NCI-H2196 (cell line): ENCODE results near the gene NFU1.
A peak's percentile ranks its signal among the peaks of the same experiment; 100 is the strongest.
"Not testable (repeated sequence)": the region's sequence is repeated elsewhere in the genome, so short reads cannot be mapped to it uniquely, and the experiment has no call there.

Experiments used
- DNase-seq: peaks from one replicate; lab custom pipeline; 2025; ENCODE audit not compliant: unreplicated experiment; lab: John Stamatoyannopoulos, UW

Gene NFU1

DNA sequence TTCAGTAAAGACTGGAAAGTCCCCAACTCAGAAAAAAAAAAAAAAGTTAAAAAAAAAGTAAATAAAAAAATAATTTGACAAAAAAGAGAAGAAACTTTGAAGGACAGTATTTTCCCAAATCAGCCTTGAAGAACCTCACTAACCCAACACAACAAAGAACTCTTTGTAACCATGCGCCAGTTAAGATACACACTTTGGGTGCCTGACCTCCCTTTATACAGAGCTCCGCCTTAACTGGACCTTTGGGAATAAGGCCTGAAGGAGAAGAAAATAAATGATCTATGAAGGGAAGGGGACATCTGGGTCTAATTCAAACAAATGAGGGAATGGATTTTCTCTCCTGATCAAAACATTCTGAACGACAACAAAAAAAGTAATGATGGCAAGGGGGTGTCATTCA lies 48.0 kb downstream of the NFU1 start:
- DNase-seq = no peak

DNA sequence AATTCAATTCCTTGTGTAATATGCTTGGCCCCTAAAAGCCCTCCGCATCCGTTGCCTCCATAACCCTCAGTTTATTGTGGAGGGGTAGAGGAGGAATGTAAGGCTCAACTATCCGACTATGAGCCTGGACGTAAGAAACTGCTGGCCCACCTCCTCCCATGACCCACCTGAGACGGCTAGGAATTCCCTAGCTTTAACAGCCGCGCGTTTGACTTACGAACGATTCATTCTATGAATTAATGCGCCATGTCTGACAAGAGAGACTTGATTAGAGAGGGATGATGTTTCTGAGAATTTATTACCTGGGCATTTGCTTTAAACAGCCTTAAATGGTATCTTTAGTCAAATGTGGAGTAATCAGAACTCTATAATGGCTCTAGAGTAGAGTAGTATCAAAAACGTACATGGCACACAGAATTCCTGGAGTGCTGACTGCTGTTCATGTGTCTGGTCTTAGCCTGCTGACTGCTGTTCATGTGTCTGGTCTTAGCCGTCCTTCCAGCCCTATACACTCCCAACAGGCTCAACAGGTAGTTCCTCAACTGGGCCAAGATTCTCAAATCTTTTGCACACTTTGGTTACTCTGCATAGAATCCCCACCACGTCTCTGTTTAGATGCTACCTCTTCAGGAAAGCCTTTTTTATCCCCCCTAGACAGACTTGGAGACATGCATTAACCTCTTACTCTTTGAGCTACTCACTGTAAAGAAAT lies 49.3 kb downstream of the NFU1 start:
- no peak for DNase-seq

DNA sequence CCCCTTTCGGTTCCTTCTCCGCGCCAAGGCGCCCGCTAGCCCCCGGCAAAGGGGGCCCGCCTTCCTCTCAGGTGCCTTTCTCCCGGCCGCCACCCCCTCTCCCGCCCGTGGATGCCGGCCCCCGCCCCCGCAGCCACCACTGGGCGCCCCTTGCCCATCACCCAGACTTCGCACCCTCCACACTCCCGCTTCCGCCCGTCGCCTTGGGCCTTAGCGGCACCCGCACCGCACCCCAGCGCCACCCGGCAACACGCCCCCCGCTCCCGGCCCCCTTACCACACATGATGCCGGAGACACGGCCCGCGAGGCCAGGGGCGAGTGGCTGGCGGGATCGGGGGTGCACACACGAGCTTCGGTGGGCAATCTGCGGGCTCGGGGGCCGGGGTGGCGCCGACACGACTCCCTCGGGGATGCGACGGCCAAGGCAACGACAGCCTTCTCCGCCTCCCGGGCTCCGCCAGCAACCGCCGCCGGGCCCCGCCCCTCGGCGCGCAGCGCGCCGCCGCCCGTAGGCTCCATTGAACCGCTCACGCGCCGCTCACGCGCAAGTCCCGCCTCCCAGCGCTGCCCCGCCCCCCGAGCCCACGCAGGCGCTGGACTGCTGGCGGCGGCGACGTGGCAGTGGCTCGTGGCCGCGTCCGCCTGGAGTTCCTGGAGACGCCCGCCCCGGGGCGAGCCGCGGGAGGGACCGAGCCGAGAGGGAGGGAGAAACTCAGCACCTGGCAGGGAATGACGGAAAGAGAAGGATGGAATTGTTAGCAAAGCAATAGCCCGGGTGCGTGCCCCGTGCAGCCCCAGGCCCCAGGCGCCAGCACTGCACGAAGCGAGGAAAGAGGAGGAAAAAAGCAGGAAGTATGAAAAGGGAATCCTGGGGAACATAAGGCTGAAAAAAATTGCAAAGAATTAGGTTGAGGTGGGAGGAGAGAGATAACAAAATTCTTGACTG lies 50.2 kb downstream of the NFU1 start, which contains the start of gene GFPT1:
Gene GFPT1 (minus strand): TSS at position 439 of the 946 bp plus-strand sequence. CDS start 156 bp downstream, at position 283.
- DNase-seq = peak; percentile 82

DNA sequence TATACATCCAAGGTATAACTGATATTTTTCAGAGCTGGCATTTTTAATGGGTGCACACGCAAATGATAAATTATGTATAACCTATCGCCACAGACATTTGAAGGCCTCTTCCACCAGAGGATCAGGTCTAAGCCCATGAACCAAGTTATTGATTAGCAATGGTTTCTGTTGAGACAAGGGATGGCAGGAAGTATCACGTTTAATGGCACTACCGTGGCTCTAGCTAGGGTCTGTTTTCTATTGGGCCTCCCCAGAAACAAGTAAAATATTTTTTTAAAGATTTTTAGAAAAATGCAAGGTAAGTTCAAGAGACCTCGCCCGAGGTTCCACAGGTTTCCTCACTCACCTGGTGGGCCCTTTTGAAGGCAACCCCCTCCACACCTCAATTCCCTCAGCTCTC lies 50.9 kb downstream of the NFU1 start:
- DNase-seq = no peak

DNA sequence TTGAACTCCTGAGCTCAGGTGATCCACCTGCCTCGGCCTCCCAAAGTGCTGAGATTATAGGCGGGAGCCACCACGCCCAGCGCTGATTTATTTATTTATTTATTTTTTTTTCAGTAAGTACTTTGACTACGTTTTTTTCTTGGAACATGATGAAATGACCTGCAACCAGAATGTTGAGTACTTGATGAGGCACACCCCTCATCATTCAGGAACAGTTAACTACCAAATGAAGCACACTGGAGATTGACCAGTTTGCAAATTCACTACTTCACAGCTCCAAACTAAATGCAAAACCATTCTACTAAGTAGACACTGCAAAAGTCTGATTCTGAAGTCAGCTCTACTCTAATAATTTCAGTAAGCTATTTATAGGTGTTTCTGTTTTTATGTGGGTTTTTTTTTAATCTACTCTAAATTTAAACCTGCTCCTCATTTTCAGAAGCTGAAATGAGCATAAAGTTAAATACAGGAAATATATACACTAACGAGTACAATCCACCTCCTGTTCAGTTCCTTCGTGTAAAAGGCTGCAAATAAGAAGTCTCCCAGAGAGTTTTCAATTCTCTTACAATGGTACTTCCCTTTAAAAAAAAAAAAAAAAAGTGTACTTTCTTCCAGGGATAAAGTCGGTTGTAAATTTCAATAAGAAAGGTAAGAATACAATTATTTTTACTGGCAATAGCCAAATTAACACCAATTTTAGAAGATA lies 51.6 kb downstream of the NFU1 start:
- no peak for DNase-seq

DNA sequence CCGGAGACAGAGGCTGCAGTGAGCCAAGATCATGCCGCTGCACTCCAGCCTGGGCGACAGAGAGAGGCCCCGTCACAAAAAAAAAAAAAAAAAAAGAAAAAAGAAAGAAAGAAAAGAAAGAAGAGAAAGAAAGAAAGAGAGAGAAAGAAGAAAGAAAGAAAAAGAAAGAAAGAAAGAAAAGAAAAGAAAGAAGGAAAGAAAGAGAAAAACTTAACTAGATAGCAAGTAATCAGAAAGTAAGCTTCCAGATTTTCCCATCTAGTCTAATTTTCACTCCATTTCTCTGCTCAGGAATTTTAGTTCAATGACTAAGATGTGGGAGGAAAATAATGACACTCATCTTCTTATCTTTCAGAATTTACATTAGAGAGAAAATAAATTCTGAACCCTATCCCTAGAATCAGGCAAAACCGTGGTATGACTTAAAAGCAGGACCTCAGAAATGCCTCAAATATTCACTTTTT lies 52.6 kb downstream of the NFU1 start:
- DNase-seq = no peak

DNA sequence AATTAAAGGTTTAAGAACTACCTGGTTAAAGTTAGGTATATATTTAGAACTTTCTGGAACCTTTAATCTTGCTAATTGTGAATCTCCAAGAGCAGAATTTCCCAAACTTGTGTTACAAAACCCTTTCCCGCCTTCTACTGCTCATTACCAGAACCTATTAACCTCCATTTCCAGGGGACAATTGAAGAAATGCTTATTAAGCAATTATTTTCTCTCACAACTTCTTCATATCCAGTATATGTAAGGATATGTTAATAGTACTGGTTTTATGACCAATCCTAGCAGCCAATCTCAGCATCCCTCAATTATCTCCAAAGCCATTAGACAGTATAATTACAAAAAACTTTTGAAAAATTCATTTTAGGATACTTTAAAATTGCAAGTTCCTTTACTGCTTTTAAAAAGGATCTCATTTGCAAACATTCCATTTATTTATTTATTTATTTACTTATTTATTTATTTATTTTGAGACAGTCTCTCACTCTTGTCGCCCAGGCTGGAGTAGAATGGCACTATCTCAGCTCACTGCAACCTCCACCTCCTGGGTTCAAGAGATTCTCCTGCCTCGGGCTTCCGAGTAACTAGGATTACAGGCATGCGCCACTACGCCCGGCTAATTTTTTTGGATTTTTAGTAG lies 53.9 kb downstream of the NFU1 start:
- no peak for DNase-seq

DNA sequence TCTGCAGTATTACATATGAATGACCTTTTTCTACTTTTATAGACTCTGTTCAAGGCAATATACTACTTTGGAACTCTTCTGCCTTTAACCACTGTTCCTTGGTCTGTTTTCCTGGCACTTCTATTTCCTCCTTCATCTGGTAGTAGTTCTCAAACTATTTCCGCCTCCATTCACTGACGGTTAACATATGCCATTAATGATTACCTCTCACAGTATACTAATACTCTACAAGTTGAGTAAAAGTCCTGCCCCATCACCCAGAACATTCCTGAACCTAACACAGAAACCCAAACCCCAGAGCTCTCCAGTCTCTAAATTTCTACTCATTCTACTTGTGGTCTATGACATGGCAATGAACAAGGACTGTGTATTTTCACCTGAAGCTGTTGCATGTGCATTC lies 54.7 kb downstream of the NFU1 start:
- no peak for DNase-seq

DNA sequence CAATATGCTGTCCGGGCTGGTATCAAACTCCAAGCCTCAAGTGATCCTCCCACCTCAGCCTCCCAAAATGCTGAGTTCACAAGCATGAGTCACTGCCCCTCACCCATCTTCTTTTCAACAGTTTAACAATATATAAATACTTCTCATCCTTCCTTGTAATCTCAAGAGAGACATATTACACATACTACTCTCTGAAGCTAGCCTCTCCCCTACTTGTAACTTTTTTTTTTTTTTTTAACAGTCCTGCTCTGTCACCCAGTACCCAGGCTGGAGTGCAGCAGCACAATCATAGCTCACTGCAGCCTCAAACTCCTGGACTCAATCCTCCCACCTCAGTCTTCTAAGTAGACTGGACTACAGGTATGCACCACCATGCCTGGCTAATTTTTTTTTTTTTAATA lies 55.9 kb downstream of the NFU1 start:
- no peak for DNase-seq

DNA sequence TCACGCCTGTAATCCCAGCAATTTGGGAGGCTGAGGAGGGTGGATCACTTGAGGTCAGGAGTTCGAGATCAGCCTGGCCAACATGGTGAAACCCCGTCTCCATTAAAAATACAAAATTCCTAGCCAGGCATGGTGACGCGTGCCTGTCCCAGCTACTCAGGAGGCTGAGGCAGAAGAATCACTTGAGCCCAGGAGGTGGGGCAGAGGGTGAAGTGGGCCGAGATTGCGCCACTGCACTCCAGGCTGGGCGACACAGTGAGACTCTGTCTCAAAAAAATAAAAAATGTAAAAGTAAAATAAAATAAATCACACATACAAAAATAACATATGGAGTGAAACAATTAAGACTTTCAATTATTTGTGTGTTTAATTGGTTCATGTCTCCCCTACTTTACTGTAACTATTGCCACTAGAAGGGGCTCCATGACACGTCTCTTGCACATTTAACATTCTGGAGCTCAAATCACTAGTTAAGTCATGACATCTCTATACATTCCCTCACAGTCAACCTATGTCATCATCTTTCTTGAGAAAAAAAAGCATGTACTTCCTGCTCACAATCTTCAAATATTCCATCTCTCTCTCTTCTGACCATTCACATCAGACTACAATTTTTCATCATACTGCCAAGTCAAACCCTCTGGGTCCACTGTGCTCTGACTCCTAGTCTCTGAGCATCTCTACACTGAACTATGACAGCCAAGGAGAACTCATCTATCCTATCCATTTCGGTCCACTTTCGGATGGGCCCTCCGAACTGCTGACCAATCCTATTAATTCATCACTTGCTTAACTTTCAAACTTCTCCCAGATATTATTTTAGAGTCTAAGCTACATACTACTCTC lies 56.9 kb downstream of the NFU1 start:
- DNase-seq = no peak

DNA sequence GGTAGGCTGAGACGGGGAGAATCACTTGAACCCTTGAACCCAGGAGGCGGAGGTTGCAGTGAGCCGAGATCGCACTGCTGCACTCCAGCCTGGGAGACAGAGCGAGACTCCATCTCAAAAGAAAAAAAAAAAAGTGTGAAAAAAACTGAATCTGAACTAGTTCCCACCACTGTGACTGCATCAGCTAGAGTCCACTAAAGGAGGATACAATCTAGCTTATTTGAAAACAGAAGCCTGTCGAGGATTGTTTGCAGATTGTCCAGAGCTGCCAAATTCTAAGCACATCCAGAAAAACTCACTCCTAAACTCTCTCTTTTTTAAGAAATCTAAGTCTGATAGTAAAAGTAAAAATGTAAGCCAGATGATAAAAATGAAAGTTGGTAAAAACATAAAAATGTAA lies 60.8 kb downstream of the NFU1 start:
- DNase-seq = no peak

DNA sequence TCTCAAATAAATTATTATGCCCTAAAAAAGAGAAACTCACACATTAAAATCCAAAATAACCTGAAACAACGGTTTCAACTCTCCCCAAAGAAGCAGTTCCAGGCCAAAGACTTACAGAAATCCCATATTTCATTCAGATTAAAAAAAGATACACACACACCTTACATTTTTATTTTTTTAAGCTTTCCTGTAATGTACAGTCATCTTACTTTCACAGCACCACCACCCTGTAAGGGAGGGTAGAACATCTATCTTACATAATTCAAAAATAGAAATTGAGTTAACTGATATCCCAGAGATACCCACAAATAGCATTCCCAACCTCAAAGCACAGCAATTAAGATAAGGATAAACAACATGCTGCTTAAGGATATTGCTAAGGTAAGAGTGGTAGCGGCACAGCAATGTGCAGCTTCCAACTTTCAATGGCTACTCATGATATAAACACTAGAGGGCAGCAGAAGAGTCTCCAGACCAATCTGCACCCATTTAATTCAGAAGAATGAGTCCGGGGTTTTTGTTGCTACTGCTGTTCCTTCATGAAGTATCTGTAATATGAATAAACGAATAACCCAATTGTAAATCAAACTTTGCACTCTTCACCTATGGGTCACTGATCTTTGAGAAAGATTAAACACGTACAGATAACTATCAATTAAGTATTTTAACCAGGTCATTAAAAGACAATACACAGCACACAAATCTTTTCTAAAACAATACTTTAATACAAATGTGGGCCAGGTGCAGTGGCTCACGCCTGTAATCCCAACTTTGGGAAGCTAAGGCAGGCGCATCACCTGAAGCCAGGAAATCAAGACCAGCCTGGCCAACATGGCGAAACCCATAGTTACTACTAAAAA lies 61.5 kb downstream of the NFU1 start:
- peak; percentile 7 for DNase-seq

DNA sequence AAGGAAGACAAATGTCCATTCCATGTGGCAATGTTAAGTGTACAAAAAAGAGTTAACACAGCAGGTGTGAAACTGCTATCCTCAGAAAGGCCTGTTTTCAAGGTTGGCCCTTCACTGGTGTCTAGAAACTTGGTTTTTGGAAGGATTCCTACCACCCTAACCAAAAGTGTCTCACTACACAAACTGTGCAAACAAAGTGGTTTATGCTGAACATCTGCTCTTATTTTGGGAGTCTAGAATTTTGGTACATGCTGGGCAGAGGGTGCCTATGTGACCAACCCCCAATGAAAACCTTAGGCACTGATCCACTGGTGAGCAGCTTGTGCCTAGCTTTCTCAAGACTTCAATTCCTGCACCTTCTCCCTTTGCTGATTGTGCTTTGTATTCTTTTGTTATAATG lies 64.5 kb downstream of the NFU1 start:
- no peak for DNase-seq

DNA sequence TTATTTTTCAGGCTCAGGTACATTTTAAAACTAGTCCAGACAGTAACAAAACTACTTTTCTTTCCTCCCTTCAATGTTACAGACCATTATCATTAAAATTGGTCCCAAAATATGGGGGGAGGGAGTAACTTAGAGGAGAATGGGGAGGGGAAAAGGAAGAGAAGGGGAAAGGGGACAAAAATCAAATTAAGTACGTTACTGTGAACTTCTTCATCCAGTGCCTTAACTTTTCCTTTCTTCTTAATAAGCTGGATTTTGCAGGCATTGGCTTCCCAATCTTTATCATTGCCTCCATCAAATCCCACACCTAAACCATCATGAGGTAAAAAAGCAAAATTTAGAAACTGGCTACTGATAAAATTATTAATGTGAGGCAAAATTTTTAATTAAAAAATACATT lies 67.4 kb downstream of the NFU1 start:
- DNase-seq = no peak

DNA sequence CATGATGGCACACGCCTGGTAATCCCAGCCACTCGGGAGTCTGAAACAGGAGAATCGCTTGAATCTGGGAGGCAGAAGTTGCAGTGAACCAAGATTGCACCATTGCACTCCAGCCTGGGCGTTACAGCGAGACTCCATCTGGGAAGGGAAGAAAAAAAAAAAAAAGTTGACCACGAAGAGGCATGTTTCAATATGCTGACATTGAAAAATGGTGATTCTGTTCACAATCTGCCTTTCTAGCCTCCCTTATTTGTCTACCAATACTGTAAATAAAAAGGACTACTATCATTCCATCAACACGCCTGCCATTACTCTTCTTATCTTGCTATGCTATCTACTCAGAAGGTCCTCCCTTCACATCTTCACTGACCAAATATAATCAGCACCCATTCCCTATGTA lies 68.6 kb downstream of the NFU1 start:
- no peak for DNase-seq

DNA sequence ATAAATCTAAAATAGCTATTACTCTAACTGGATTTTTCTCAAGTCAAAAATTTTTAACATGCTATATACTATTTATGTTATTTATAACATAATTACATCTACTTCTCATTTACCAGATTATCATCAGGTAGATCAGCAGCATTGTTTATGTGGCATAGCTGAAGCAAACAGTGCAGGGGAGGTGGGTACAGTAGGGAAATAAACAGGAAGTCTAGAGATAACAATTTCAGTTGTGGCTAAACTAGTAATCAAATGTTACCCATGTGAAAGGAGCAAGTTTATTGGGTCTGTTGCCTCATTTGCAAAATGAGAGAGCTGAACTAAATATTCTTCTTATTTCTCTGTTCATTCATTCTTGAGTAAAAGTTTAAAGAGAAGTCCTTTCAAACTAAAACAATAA lies 77.9 kb downstream of the NFU1 start:
- no peak for DNase-seq

DNA sequence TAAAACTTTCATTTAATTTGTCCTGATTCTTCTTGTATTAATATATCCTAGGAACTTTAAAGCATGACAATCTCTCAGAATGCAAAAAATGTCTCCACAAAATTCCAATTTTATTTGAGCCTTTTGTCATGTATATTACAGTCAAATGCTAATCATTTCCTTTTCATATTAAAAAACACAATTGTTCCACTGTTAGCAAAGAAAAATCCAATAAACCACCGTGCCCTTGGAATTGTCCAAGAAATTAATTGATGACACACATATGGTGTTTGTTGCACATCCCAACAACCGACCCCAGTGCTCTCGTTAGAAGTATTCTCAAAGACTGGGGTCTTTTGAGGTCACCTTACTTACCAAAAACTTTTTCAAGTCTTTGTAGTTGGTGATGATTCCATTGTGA lies 78.3 kb downstream of the NFU1 start:
- no peak for DNase-seq

DNA sequence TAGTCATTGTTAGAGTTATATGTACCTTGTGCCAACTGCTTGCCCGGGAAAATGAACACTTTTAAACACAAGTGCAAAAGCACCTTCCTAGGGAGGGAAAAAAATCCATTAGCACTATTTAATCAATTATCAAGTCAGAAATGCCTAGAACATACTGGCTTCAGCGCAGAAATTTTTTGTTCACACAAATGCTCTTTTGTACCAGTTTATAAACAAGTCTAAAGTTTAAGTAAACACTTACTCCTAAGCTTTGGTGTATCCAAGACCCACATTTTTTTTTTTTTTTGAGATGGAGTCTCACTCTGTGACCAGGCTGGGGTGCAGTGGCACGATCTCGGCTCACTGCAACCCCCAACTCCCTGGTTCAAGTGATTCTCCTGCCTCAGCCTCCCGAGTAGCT lies 80.8 kb downstream of the NFU1 start:
- no peak for DNase-seq

DNA sequence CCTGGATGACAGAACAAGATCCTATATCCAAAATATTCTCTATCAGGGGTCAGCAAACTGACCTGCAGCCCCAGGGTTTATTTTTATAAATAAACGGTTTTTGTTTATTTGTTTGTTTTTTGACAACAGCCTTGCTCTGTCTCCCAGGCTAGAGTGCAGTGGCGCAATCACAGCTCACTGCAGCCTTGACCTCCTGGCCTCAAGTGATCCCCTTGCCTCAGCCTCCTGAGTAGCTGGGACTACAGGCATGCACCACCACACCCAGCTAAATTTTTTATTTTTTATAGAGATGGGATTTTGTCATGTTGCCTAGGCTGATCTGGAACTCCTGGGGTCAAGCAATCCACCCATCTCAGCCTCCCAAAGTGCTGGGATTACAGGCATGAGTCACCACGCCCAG lies 82.3 kb downstream of the NFU1 start:
- DNase-seq = not testable (repeated sequence)
